ENCODE results near the gene LRFN4. TPM values are rescaled to one million over a fixed set of nuclear protein-coding genes. Genes with fewer than 3 reads are reported as not detected.

LRFN4 gene
- total RNA-seq, 1 experiment from 2014 or later = 8.7 TPM

- Histone ChIP-seq H3K27me3 (ENCODE audit: low read length) (no peaks in the 10 kb centered on the region), H3K27ac (ENCODE audit: low read length) (no peak overlapping the region), H3K9ac (ENCODE audit: low read length) (no peak overlapping the region), H4K20me1 (ENCODE audit: insufficient read depth, low read depth, low read length) (no peaks in the 10 kb centered on the region), H3K9me3 (ENCODE audit: low read length) (no peaks in the 10 kb centered on the region), H2AFZ (ENCODE audit: low read length) (no peak overlapping the region), H3K4me3 (ENCODE audit: low read length) (no peak overlapping the region), H3K4me1 (ENCODE audit: low read length) (peaks cover 13% of the 10 kb centered on the region), H3K79me2 (ENCODE audit: low read length) (0 out of 2 replicates have a peak, but pooled peaks cover 5% of the 10 kb centered on the region), H3K9me2 (replicated peaks; ENCODE audit: insufficient read depth, low read length) (no peaks in the 10 kb centered on the region), H3K4me2 (ENCODE audit: low read depth, low read length, poor library complexity, severe bottlenecking) (no peak overlapping the region), H3K36me3 (ENCODE audit: insufficient read depth, low read length) (no peaks in the 10 kb centered on the region)
- DNase-seq = no peak
These were observed 2.2 kb downstream of the LRFN4 start for GRCh38 chr11:66858939-66859685.

GRCh38 chr11:66859686-66860448, 3.0 kb downstream of the LRFN4 start:
- Histone ChIP-seq H3K4me1 (ENCODE audit: low read length) (peaks cover 21% of the 10 kb centered on the region), H3K4me2 (ENCODE audit: low read depth, low read length, poor library complexity, severe bottlenecking) (no peak overlapping the region), H4K20me1 (ENCODE audit: insufficient read depth, low read depth, low read length) (no peaks in the 10 kb centered on the region), H3K27me3 (ENCODE audit: low read length) (no peaks in the 10 kb centered on the region), H3K9me2 (replicated peaks; ENCODE audit: insufficient read depth, low read length) (no peaks in the 10 kb centered on the region), H2AFZ (ENCODE audit: low read length) (no peak overlapping the region), H3K36me3 (ENCODE audit: insufficient read depth, low read length) (no peaks in the 10 kb centered on the region), H3K79me2 (ENCODE audit: low read length) (0 out of 2 replicates have a peak, but pooled peaks cover 5% of the 10 kb centered on the region), H3K4me3 (ENCODE audit: low read length) (no peak overlapping the region), H3K9me3 (ENCODE audit: low read length) (no peaks in the 10 kb centered on the region), H3K27ac (ENCODE audit: low read length) (no peak overlapping the region), H3K9ac (ENCODE audit: low read length) (no peak overlapping the region)
- DNase-seq = no peak

DNA sequence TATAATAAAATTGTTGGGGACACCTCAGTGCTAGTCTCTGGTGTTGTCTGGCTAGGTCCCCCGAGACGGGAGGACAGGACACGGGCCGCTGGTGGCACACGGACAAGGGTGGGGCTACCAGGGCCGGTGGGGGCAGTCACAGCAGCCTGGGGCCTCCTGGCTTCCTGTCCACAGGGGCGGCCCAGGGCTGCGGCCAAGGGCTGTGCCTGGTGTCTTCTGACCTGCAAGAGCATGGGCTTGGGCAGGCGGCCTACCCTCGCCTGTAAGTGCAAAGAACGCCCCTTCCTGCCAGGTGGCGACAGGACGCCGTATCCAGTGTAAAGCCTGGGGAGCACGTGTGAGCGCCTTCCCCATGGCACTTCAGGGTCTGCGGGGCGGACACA, 3.6 kb downstream of the LRFN4 start:
- DNase-seq = no peak
- H3K9me2 ChIP-seq (replicated peaks; ENCODE audit: insufficient read depth, low read length) = no peaks in the 10 kb centered on the region
- peaks cover 20% of the 10 kb centered on the region for H3K4me1 ChIP-seq (ENCODE audit: low read length)
- no peak overlapping the region for H2AFZ ChIP-seq (ENCODE audit: low read length)
- H3K4me2 ChIP-seq (ENCODE audit: low read depth, low read length, poor library complexity, severe bottlenecking) = no peak overlapping the region
- no peaks in the 10 kb centered on the region for H4K20me1 ChIP-seq (ENCODE audit: insufficient read depth, low read depth, low read length)
- H3K27me3 ChIP-seq (ENCODE audit: low read length) = no peaks in the 10 kb centered on the region
- no peak overlapping the region for H3K4me3 ChIP-seq (ENCODE audit: low read length)
- H3K36me3 ChIP-seq (ENCODE audit: insufficient read depth, low read length) = no peaks in the 10 kb centered on the region
- no peaks in the 10 kb centered on the region for H3K9me3 ChIP-seq (ENCODE audit: low read length)
- no peak overlapping the region for H3K9ac ChIP-seq (ENCODE audit: low read length)
- H3K27ac ChIP-seq (ENCODE audit: low read length) = no peak overlapping the region
- H3K79me2 ChIP-seq (ENCODE audit: low read length) = 0 out of 2 replicates have a peak, but pooled peaks cover 5% of the 10 kb centered on the region

DNA sequence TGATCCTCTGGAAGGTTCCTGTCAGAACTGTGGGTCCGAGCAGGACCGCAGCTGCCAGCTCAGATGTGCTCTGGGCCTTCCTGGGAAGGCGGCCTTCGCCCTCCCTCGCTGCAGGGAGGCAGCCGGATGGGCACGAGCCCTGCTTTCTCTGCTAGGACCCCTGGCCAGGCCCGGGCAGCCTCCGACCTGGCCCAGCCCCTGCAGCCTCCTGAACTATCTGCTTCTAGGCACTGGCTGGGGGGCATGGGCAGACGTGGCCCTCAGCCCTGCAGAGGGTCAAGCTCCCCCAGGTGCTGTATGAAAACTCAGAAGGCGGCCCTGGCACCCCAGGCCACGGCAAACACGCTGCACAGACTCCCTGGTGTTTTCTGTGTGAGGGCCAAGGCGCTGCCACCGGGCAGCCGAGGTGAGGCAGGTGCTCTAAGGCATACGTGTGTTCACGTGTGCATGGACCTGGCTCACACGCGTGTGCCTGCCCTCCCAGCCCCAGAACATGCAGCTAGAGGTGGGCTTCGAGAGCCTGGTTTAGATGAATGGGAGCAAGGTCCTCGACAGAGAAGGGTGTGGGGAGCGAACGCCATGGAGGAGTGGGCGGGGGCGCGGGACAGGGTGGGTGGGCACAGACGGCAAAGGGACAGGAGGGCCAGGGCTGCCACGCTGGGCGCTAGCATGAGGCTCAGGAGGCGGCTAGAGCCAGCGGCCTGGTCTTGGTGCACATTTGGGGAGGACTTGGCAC, 4.3 kb downstream of the LRFN4 start:
- Histone ChIP-seq H3K9me3 (ENCODE audit: low read length) (no peaks in the 10 kb centered on the region), H3K9ac (ENCODE audit: low read length) (no peak overlapping the region), H3K79me2 (ENCODE audit: low read length) (0 out of 2 replicates have a peak, but pooled peaks cover 5% of the 10 kb centered on the region), H3K4me2 (ENCODE audit: low read depth, low read length, poor library complexity, severe bottlenecking) (no peak overlapping the region), H3K36me3 (ENCODE audit: insufficient read depth, low read length) (no peaks in the 10 kb centered on the region), H3K4me3 (ENCODE audit: low read length) (no peak overlapping the region), H4K20me1 (ENCODE audit: insufficient read depth, low read depth, low read length) (no peaks in the 10 kb centered on the region), H3K4me1 (ENCODE audit: low read length) (peaks cover 14% of the 10 kb centered on the region), H2AFZ (ENCODE audit: low read length) (no peak overlapping the region), H3K27ac (ENCODE audit: low read length) (no peak overlapping the region), H3K27me3 (ENCODE audit: low read length) (no peaks in the 10 kb centered on the region), H3K9me2 (replicated peaks; ENCODE audit: insufficient read depth, low read length) (no peaks in the 10 kb centered on the region)
- no peak for DNase-seq

- H3K4me3 ChIP-seq (ENCODE audit: low read length) = no peak overlapping the region
- H3K4me2 ChIP-seq (ENCODE audit: low read depth, low read length, poor library complexity, severe bottlenecking) = no peak overlapping the region
- no peaks in the 10 kb centered on the region for H3K36me3 ChIP-seq (ENCODE audit: insufficient read depth, low read length)
- no peak overlapping the region for H3K27ac ChIP-seq (ENCODE audit: low read length)
- H3K9me3 ChIP-seq (ENCODE audit: low read length) = no peaks in the 10 kb centered on the region
- no peak overlapping the region for H3K9ac ChIP-seq (ENCODE audit: low read length)
- H4K20me1 ChIP-seq (ENCODE audit: insufficient read depth, low read depth, low read length) = no peaks in the 10 kb centered on the region
- no peak overlapping the region for H2AFZ ChIP-seq (ENCODE audit: low read length)
- H3K4me1 ChIP-seq (ENCODE audit: low read length) = peaks cover 14% of the 10 kb centered on the region
- H3K9me2 ChIP-seq (replicated peaks; ENCODE audit: insufficient read depth, low read length) = no peaks in the 10 kb centered on the region
- H3K79me2 ChIP-seq (ENCODE audit: low read length) = 0 out of 2 replicates have a peak, but pooled peaks cover 5% of the 10 kb centered on the region
- no peaks in the 10 kb centered on the region for H3K27me3 ChIP-seq (ENCODE audit: low read length)
- DNase-seq = no peak
These were observed 5.1 kb downstream of the LRFN4 start for GRCh38 chr11:66861774-66862558.

GRCh38 chr11:66862559-66863037, 5.7 kb downstream of the LRFN4 start:
- Histone ChIP-seq H2AFZ (ENCODE audit: low read length) (no peak overlapping the region), H3K9me3 (ENCODE audit: low read length) (no peaks in the 10 kb centered on the region), H4K20me1 (ENCODE audit: insufficient read depth, low read depth, low read length) (no peaks in the 10 kb centered on the region), H3K79me2 (ENCODE audit: low read length) (0 out of 2 replicates have a peak, but pooled peaks cover 2% of the 10 kb centered on the region), H3K4me1 (ENCODE audit: low read length) (peaks cover 11% of the 10 kb centered on the region), H3K9me2 (replicated peaks; ENCODE audit: insufficient read depth, low read length) (no peaks in the 10 kb centered on the region), H3K4me3 (ENCODE audit: low read length) (no peak overlapping the region), H3K27me3 (ENCODE audit: low read length) (no peaks in the 10 kb centered on the region), H3K36me3 (ENCODE audit: insufficient read depth, low read length) (no peaks in the 10 kb centered on the region), H3K4me2 (ENCODE audit: low read depth, low read length, poor library complexity, severe bottlenecking) (no peak overlapping the region), H3K27ac (ENCODE audit: low read length) (no peak overlapping the region), H3K9ac (ENCODE audit: low read length) (no peak overlapping the region)
- DNase-seq = no peak

GRCh38 chr11:66863428-66864125, 6.7 kb downstream of the LRFN4 start:
- Histone ChIP-seq H3K4me3 (ENCODE audit: low read length) (no peak overlapping the region), H2AFZ (ENCODE audit: low read length) (no peak overlapping the region), H3K4me1 (ENCODE audit: low read length) (peaks cover 13% of the 10 kb centered on the region), H3K79me2 (ENCODE audit: low read length) (no peaks in the 10 kb centered on the region), H3K27me3 (ENCODE audit: low read length) (no peaks in the 10 kb centered on the region), H3K9me3 (ENCODE audit: low read length) (no peaks in the 10 kb centered on the region), H3K9ac (ENCODE audit: low read length) (no peak overlapping the region), H3K27ac (ENCODE audit: low read length) (no peak overlapping the region), H4K20me1 (ENCODE audit: insufficient read depth, low read depth, low read length) (no peaks in the 10 kb centered on the region), H3K36me3 (ENCODE audit: insufficient read depth, low read length) (no peaks in the 10 kb centered on the region), H3K4me2 (ENCODE audit: low read depth, low read length, poor library complexity, severe bottlenecking) (no peak overlapping the region), H3K9me2 (replicated peaks; ENCODE audit: insufficient read depth, low read length) (no peaks in the 10 kb centered on the region)
- no peak for DNase-seq

All from Karpas-422 (cell line).